Esophagus squamous epithelium (tissue), 4 donors: ENCODE measurements around the gene CACNA1B.

Source experiments
- POLR2A ChIP-seq, 4 donors: fragments of 450-650 bp; IDR thresholded peaks; one replicate each; pipeline ENCODE4 v1.6.1; 2017; ENCODE audit warnings: antibody characterized with exemption in 4 of 4, mild to moderate bottlenecking in 4 of 4, moderate library complexity in 3 of 4
- TF ChIP-seq, protein P1 (sequence below), 6 experiments: fragments of 450-650 bp in 4 of 6; fragments of 200-600 bp in 2 of 6; sonication (generic) in 2 of 6; IDR thresholded peaks; one replicate each; pipeline ENCODE4 v1.5.1; 2016 to 2019; ENCODE audit warnings: antibody characterized with exemption in 6 of 6, mild to moderate bottlenecking in 4 of 6, moderate library complexity in 4 of 6

DNA sequence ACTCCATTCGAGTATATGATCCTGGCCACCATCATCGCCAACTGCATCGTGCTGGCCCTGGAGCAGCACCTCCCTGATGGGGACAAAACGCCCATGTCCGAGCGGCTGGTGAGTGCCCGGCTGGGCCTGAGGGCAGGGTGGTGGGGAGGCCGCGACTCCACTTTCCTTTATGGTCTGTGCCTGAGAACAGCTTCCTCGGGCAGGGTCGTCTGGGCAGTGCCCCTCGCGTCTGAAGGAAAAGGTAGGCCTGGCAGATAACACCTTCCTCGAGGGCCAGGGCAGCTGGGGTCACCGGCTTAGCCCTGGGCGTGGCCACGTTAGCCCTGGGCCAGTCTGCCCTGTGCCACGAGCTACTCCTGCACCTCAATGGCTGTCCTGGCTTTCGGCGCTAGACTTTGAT lies 1.5 kb downstream of the CACNA1B start:
- TF ChIP-seq, protein P1, sequence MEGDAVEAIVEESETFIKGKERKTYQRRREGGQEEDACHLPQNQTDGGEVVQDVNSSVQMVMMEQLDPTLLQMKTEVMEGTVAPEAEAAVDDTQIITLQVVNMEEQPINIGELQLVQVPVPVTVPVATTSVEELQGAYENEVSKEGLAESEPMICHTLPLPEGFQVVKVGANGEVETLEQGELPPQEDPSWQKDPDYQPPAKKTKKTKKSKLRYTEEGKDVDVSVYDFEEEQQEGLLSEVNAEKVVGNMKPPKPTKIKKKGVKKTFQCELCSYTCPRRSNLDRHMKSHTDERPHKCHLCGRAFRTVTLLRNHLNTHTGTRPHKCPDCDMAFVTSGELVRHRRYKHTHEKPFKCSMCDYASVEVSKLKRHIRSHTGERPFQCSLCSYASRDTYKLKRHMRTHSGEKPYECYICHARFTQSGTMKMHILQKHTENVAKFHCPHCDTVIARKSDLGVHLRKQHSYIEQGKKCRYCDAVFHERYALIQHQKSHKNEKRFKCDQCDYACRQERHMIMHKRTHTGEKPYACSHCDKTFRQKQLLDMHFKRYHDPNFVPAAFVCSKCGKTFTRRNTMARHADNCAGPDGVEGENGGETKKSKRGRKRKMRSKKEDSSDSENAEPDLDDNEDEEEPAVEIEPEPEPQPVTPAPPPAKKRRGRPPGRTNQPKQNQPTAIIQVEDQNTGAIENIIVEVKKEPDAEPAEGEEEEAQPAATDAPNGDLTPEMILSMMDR (IDR thresholded peaks at IDR 0.05): no peak
- no peak for TF ChIP-seq POLR2A (IDR thresholded peaks at IDR 0.05)
